Measurements from ENCODE around the gene KIF25. TPM values are rescaled to one million over a fixed set of nuclear protein-coding genes. Genes with fewer than 3 reads are reported as not detected.

KIF25 gene
- total RNA-seq, 1 experiment from 2014 or later = 0.39 TPM

DNA sequence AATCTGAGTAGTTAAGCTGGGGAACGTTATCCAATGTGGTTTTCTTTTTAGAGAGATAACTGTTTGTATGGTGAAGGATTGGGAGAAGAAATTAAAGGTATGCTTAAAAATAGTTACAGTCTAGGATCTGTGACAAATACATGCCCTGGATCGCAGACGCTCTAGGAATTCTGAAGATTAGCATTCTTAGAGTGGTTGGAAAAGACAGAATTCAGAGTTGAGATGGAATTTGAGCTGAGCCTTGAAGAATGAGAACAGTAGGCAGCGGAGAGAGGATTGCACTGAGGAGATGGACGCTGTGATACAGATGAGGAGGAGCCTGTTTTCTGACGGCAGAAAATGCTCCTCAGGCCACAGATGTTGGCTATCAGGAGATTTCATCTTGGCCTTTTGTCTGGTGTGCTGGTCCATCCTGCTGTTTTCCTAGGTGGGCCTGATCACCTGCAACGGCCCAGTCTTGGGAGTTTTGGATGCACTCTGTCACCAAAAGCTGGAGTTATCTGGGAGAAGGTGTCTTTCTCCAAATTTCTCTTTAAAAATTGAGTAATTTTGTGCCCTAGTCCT lies 48.3 kb upstream of the KIF25 start:
- no peak overlapping the region for H3K4me3 ChIP-seq (ENCODE audit: low read depth, low read length, poor library complexity, severe bottlenecking)
- H3K36me3 ChIP-seq (ENCODE audit: insufficient read depth, low read length, poor library complexity, severe bottlenecking) = peaks cover 54% of the 10 kb centered on the region
- intact Hi-C loops (cut with micrococcal nuclease; ENCODE audit: unreplicated experiment) = no loop called here
- no peaks in the 10 kb centered on the region for H3K9me3 ChIP-seq (ENCODE audit: low read depth, low read length, poor library complexity, severe bottlenecking)
- CTCF ChIA-PET = no interaction called here
- POLR2A ChIA-PET (ENCODE audit: low non-redundant PET) = no interaction called here
- H3K27me3 ChIP-seq (replicated peaks; ENCODE audit: insufficient read depth, low read depth, low read length, poor library complexity) = no peaks in the 10 kb centered on the region
- no TSS peak for BruUV-seq (replicated peaks)
- no peak for DNase-seq (ENCODE audit: low spot score)
- no peak for TF ChIP-seq EZH2 (IDR thresholded peaks at IDR 0.05; ENCODE audit: borderline replicate concordance, low read depth, low read length, poor library complexity, severe bottlenecking)
- TF ChIP-seq, protein P1, sequence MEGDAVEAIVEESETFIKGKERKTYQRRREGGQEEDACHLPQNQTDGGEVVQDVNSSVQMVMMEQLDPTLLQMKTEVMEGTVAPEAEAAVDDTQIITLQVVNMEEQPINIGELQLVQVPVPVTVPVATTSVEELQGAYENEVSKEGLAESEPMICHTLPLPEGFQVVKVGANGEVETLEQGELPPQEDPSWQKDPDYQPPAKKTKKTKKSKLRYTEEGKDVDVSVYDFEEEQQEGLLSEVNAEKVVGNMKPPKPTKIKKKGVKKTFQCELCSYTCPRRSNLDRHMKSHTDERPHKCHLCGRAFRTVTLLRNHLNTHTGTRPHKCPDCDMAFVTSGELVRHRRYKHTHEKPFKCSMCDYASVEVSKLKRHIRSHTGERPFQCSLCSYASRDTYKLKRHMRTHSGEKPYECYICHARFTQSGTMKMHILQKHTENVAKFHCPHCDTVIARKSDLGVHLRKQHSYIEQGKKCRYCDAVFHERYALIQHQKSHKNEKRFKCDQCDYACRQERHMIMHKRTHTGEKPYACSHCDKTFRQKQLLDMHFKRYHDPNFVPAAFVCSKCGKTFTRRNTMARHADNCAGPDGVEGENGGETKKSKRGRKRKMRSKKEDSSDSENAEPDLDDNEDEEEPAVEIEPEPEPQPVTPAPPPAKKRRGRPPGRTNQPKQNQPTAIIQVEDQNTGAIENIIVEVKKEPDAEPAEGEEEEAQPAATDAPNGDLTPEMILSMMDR (conservative IDR thresholded peaks at IDR 0.05; ENCODE audit: low read depth, low read length) = no peak
- H3K4me1 ChIP-seq (ENCODE audit: insufficient read depth, low read length, poor library complexity, severe bottlenecking) = no peaks in the 10 kb centered on the region
- no peak overlapping the region for H3K27ac ChIP-seq (ENCODE audit: low read depth, low read length, poor library complexity, severe bottlenecking)

DNA sequence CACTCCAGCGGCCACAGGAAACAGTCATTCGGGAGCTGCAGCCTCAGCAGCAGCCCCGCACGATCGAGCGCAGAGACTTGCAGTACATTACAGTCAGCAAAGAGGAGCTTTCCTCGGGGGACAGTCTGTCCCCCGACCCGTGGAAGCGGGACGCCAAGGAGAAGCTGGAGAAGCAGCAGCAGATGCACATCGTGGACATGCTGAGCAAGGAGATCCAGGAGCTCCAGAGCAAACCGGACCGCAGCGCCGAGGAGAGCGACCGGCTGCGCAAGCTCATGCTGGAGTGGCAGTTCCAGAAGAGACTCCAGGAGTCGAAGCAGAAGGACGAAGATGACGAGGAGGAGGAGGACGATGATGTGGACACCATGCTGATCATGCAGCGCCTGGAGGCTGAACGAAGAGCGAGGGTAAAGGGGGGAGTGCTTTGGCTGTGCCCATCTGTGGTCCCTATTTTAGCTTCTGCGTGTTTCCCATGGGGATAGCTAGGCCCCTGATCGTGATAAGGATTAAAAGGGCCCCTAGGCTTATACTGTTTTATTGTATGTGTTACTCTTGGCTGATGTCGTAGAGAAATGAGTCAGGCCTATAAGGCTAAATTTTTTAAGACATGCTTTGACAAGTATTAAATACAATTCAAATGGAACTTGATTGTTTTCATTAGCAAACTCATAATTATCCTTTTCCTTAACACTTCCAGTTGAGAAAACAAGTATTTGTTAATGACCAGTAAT lies 45.5 kb upstream of the KIF25 start:
- BruUV-seq (replicated peaks) = no TSS peak
- TF ChIP-seq EZH2 (IDR thresholded peaks at IDR 0.05; ENCODE audit: borderline replicate concordance, low read depth, low read length, poor library complexity, severe bottlenecking) = no peak
- TF ChIP-seq, protein P1 (conservative IDR thresholded peaks at IDR 0.05; ENCODE audit: low read depth, low read length) = no peak
- H3K27me3 ChIP-seq (replicated peaks; ENCODE audit: insufficient read depth, low read depth, low read length, poor library complexity) = no peaks in the 10 kb centered on the region
- H3K4me3 ChIP-seq (ENCODE audit: low read depth, low read length, poor library complexity, severe bottlenecking) = no peak overlapping the region
- H3K9me3 ChIP-seq (ENCODE audit: low read depth, low read length, poor library complexity, severe bottlenecking) = no peaks in the 10 kb centered on the region
- H3K36me3 ChIP-seq (ENCODE audit: insufficient read depth, low read length, poor library complexity, severe bottlenecking) = peaks cover 32% of the 10 kb centered on the region
- ChIA-PET CTCF (no interaction called here), POLR2A (ENCODE audit: low non-redundant PET) (no interaction called here)
- no peak overlapping the region for H3K27ac ChIP-seq (ENCODE audit: low read depth, low read length, poor library complexity, severe bottlenecking)
- no peak for DNase-seq (ENCODE audit: low spot score)
- intact Hi-C loops (cut with micrococcal nuclease; ENCODE audit: unreplicated experiment) = no loop called here
- no peaks in the 10 kb centered on the region for H3K4me1 ChIP-seq (ENCODE audit: insufficient read depth, low read length, poor library complexity, severe bottlenecking)

DNA sequence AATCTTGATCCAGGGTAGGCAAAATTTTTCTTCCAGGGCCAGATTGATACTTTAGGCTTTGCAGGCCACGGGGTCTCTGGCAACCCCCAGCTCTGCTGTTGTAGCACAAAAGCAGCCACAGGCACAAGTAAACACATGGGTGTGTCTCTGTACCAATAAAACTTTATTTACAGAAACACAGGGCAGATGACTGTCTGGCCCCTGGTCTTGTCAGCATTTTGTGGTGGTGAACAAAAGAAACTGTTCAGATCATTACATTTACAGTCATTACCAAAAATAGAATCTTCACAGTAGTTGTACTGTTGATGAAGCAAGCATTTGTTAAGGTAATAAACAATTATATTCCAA lies 45.0 kb upstream of the KIF25 start:
- Histone ChIP-seq H3K36me3 (ENCODE audit: insufficient read depth, low read length, poor library complexity, severe bottlenecking) (peaks cover 30% of the 10 kb centered on the region), H3K27ac (ENCODE audit: low read depth, low read length, poor library complexity, severe bottlenecking) (no peak overlapping the region), H3K4me1 (ENCODE audit: insufficient read depth, low read length, poor library complexity, severe bottlenecking) (no peaks in the 10 kb centered on the region), H3K27me3 (replicated peaks; ENCODE audit: insufficient read depth, low read depth, low read length, poor library complexity) (no peaks in the 10 kb centered on the region), H3K9me3 (ENCODE audit: low read depth, low read length, poor library complexity, severe bottlenecking) (no peaks in the 10 kb centered on the region), H3K4me3 (ENCODE audit: low read depth, low read length, poor library complexity, severe bottlenecking) (no peak overlapping the region)
- intact Hi-C loops (cut with micrococcal nuclease; ENCODE audit: unreplicated experiment) = no loop called here
- ChIA-PET CTCF (no interaction called here), POLR2A (ENCODE audit: low non-redundant PET) (interaction anchor here (1.1 kb wide), 1 partner anchor 147 kb away, joined by 3 read pairs; no protein-coding TSS in a partner anchor)
- BruUV-seq (replicated peaks) = no TSS peak
- TF ChIP-seq EZH2 (IDR thresholded peaks at IDR 0.05; ENCODE audit: borderline replicate concordance, low read depth, low read length, poor library complexity, severe bottlenecking) = no peak
- TF ChIP-seq, protein P1 (conservative IDR thresholded peaks at IDR 0.05; ENCODE audit: low read depth, low read length) = no peak
- DNase-seq (ENCODE audit: low spot score) = no peak
